ENCODE data around the gene XIAP. TPM values are rescaled to one million over a fixed set of nuclear protein-coding genes. Genes with fewer than 3 reads are reported as not detected.

Gene XIAP
- total RNA-seq, 1 experiment from 2014 or later, result 29.2 TPM

- intact Hi-C loops (cut with micrococcal nuclease), result loop anchor here (1.0 to 5.0 kb wide), 6 partner anchors 17 to 1173 kb away; no protein-coding TSS in a partner anchor
- TSS peak; percentile 52 for BruUV-seq (replicated peaks)
- peak; percentile 10 for ATAC-seq
Measured at GRCh38 chrX:123959281-123960063, 99.6 kb downstream of the XIAP start.

GRCh38 chrX:123960956-123961267 is 101.1 kb downstream of the XIAP start:
- Histone ChIP-seq H3K4me1 (ENCODE audit: insufficient read depth, low read length) (peaks cover 22% of the 10 kb centered on the region), H3K36me3 (ENCODE audit: low read depth, low read length) (no peaks in the 10 kb centered on the region), H3F3A (ENCODE audit: low read length, unreplicated experiment) (no peaks in the 10 kb centered on the region), H4K20me1 (ENCODE audit: low read length) (peaks cover 21% of the 10 kb centered on the region), H3K9me3 (ENCODE audit: low read length) (no peaks in the 10 kb centered on the region), H3K27me3 (ENCODE audit: low read length) (no peaks in the 10 kb centered on the region), H2AFZ (ENCODE audit: low read length) (peak overlapping the region; percentile 68), H3K4me3 (ENCODE audit: low read length) (peak overlapping the region; percentile 91), H3K4me2 (ENCODE audit: low read length) (peak overlapping the region; percentile 94), H3K9me2 (replicated peaks; ENCODE audit: low read length) (no peaks in the 10 kb centered on the region), H3K79me2 (ENCODE audit: low read length) (peaks cover 62% of the 10 kb centered on the region), H3K27ac (ENCODE audit: low read length) (peak overlapping the region; percentile 96), H3K9ac (ENCODE audit: low read length) (peak overlapping the region; percentile 99)
- intact Hi-C loops (cut with micrococcal nuclease), result loop anchor here (1.0 to 5.0 kb wide), 3 partner anchors 15 to 1171 kb away; no protein-coding TSS in a partner anchor
- CTCF ChIA-PET, result no interaction called here
- POLR2A ChIA-PET (ENCODE audit: unreplicated experiment), result no interaction called here
- BruUV-seq (replicated peaks), result TSS peak; percentile 38
- ATAC-seq, result no peak
- TF ChIP-seq EZH2 (IDR thresholded peaks at IDR 0.05; ENCODE audit: low read length, unreplicated experiment) (no peak), CTCF (conservative IDR thresholded peaks at IDR 0.05; ENCODE audit: low read depth, low read length) (no peak), EZH2phosphoT487 (IDR thresholded peaks at IDR 0.05; ENCODE audit: borderline replicate concordance, low read length) (no peak)
- no peak for DNase-seq

More at GRCh38 chrX:123959281-123960063, 99.6 kb downstream of the XIAP start:
- H3K4me3 ChIP-seq (ENCODE audit: low read length), result peak overlapping the region; percentile 90
- ChIA-PET POLR2A (ENCODE audit: unreplicated experiment) (no interaction called here), CTCF (interaction anchor here (0.5 to 0.6 kb wide), 2 partner anchors 92 to 242 kb away, joined by 8 to 17 read pairs; no protein-coding TSS in a partner anchor)
- TF ChIP-seq EZH2phosphoT487 (IDR thresholded peaks at IDR 0.05; ENCODE audit: borderline replicate concordance, low read length), result no peak
- no peak for TF ChIP-seq EZH2 (IDR thresholded peaks at IDR 0.05; ENCODE audit: low read length, unreplicated experiment)
- TF ChIP-seq CTCF (conservative IDR thresholded peaks at IDR 0.05; ENCODE audit: low read depth, low read length), result no peak
- peak overlapping the region; percentile 97 for H3K4me2 ChIP-seq (ENCODE audit: low read length)
- H3K36me3 ChIP-seq (ENCODE audit: low read depth, low read length), result no peaks in the 10 kb centered on the region
- H2AFZ ChIP-seq (ENCODE audit: low read length), result peak overlapping the region; percentile 91
- no peaks in the 10 kb centered on the region for H3K9me3 ChIP-seq (ENCODE audit: low read length)
- peak overlapping the region; percentile 77 for H3K27ac ChIP-seq (ENCODE audit: low read length)
- peaks cover 48% of the 10 kb centered on the region for H3K79me2 ChIP-seq (ENCODE audit: low read length)
- H3K9me2 ChIP-seq (replicated peaks; ENCODE audit: low read length), result no peaks in the 10 kb centered on the region
- peaks cover 15% of the 10 kb centered on the region for H3K4me1 ChIP-seq (ENCODE audit: insufficient read depth, low read length)
- peak overlapping the region; percentile 94 for H3K9ac ChIP-seq (ENCODE audit: low read length)
- peak; percentile 43 for DNase-seq
- H3K27me3 ChIP-seq (ENCODE audit: low read length), result no peaks in the 10 kb centered on the region
- H4K20me1 ChIP-seq (ENCODE audit: low read length), result peaks cover 10% of the 10 kb centered on the region
- H3F3A ChIP-seq (ENCODE audit: low read length, unreplicated experiment), result no peaks in the 10 kb centered on the region

Measured in PC-3 (cell line).